Liver (tissue), 9 donors: ENCODE measurements around the gene GLT6D1. TPM values are rescaled to one million over a fixed set of nuclear protein-coding genes. Genes with fewer than 3 reads are reported as not detected.

ENCODE experiments used
- DNase-seq: peaks from one replicate; pipeline ENCODE4 v3.0.0-alpha.2; 2017; ENCODE audit warnings: low spot score
- H3K27ac ChIP-seq, 2 donors: one replicate each; pipeline ENCODE4 v1.7.0; 2013; ENCODE audit warnings: inconsistent platforms in 2 of 2, low read length in 2 of 2, control low read depth in 1 of 2, low read depth in 1 of 2, mild to moderate bottlenecking in 1 of 2
- H3K27me3 ChIP-seq, 4 donors: one replicate each; pipeline versions ENCODE4 v1.6.1 to v1.7.0; 2013; ENCODE audit warnings: low read length in 3 of 4, inconsistent platforms in 1 of 4, mild to moderate bottlenecking in 1 of 4, moderate library complexity in 1 of 4; ENCODE audit not compliant: control insufficient read depth in 4 of 4, insufficient read depth in 4 of 4
- H3K36me3 ChIP-seq, 4 donors: one replicate each; pipeline versions ENCODE4 v1.6.1 to v1.7.0; 2013; ENCODE audit warnings: low read length in 3 of 4, mild to moderate bottlenecking in 3 of 4, low read depth in 1 of 4, moderate library complexity in 1 of 4; ENCODE audit not compliant: control insufficient read depth in 4 of 4, insufficient read depth in 3 of 4
- H3K4me1 ChIP-seq, 4 donors: one replicate each; pipeline versions ENCODE4 v1.6.1 to v1.7.0; 2013; ENCODE audit warnings: low read length in 3 of 4, mild to moderate bottlenecking in 3 of 4, moderate library complexity in 1 of 4; ENCODE audit not compliant: control insufficient read depth in 4 of 4, insufficient read depth in 4 of 4
- H3K4me3 ChIP-seq, 3 donors: one replicate each; pipeline versions ENCODE4 v1.6.1 to v1.7.0; 2013; ENCODE audit warnings: low read length in 3 of 3, control low read depth in 1 of 3, low read depth in 1 of 3, mild to moderate bottlenecking in 1 of 3
- H3K9ac ChIP-seq, 2 donors: one replicate each; pipeline ENCODE4 v1.7.0; 2013; ENCODE audit warnings: low read length in 2 of 2, mild to moderate bottlenecking in 2 of 2, moderate library complexity in 2 of 2, control low read depth in 1 of 2, low read depth in 1 of 2
- H3K9me3 ChIP-seq, 4 donors: one replicate each; pipeline versions ENCODE4 v1.6.1 to v1.7.0; 2013; ENCODE audit warnings: low read length in 3 of 4; ENCODE audit not compliant: control insufficient read depth in 4 of 4
- ATF3 ChIP-seq: IDR thresholded peaks from 2 replicates; pipeline ENCODE4 v1.6.1; 2016; ENCODE audit warnings: antibody characterized with exemption
- CTCF ChIP-seq: fragments of 150-350 bp; IDR thresholded peaks from 2 replicates; pipeline ENCODE4 v1.5.1; 2017; ENCODE audit warnings: improper control_type of control experiment, low read depth, low read length; ENCODE audit not compliant: missing input control
- EGR1 ChIP-seq, 2 donors: IDR thresholded peaks; 2 replicates each; pipeline ENCODE4 v1.6.1; 2016 to 2018; ENCODE audit warnings: antibody characterized with exemption in 2 of 2, low read depth in 2 of 2
- FOXA1 ChIP-seq: IDR thresholded peaks from 2 replicates; pipeline ENCODE4 v1.6.1; 2016; ENCODE audit warnings: antibody characterized with exemption
- FOXA2 ChIP-seq: IDR thresholded peaks from 2 replicates; pipeline ENCODE4 v1.6.1; 2016; ENCODE audit warnings: antibody characterized with exemption
- GABPA ChIP-seq, 2 donors: IDR thresholded peaks in 1 of 2; conservative IDR thresholded peaks in 1 of 2; 2 replicates each; pipeline ENCODE4 v1.6.1; 2016; ENCODE audit warnings: antibody characterized with exemption in 2 of 2, mild to moderate bottlenecking in 1 of 2, moderate library complexity in 1 of 2
- HNF4A ChIP-seq, 2 donors: conservative IDR thresholded peaks; 2 replicates each; pipeline ENCODE4 v1.6.1; 2016; ENCODE audit warnings: antibody characterized with exemption in 2 of 2, mild to moderate bottlenecking in 2 of 2
- HNF4G ChIP-seq: IDR thresholded peaks from 2 replicates; pipeline ENCODE4 v1.6.1; 2016; ENCODE audit warnings: antibody characterized with exemption
- JUND ChIP-seq, 2 donors: IDR thresholded peaks; 2 replicates each; pipeline ENCODE4 v1.6.1; 2016; ENCODE audit warnings: antibody characterized with exemption in 2 of 2
- MAX ChIP-seq: IDR thresholded peaks from 2 replicates; pipeline ENCODE4 v1.6.1; 2016; ENCODE audit warnings: antibody characterized with exemption
- NR2F2 ChIP-seq: IDR thresholded peaks from 2 replicates; pipeline ENCODE4 v1.6.1; 2016; ENCODE audit warnings: antibody characterized with exemption
- RAD21 ChIP-seq, 2 donors: IDR thresholded peaks; 2 replicates each; pipeline ENCODE4 v1.6.1; 2016; ENCODE audit warnings: antibody characterized with exemption in 2 of 2, mild to moderate bottlenecking in 2 of 2
- REST ChIP-seq: IDR thresholded peaks from 2 replicates; pipeline ENCODE4 v1.6.1; 2016; ENCODE audit warnings: antibody characterized with exemption, mild to moderate bottlenecking
- RXRA ChIP-seq, 2 donors: IDR thresholded peaks; 2 replicates each; pipeline ENCODE4 v1.6.1; 2017 to 2018; ENCODE audit warnings: antibody characterized with exemption in 2 of 2, mild to moderate bottlenecking in 1 of 2
- SP1 ChIP-seq: IDR thresholded peaks from 2 replicates; pipeline ENCODE4 v1.6.1; 2018; ENCODE audit warnings: antibody characterized with exemption, mild to moderate bottlenecking
- TAF1 ChIP-seq: conservative IDR thresholded peaks from 2 replicates; pipeline ENCODE4 v1.6.1; 2016; ENCODE audit warnings: antibody characterized with exemption, mild to moderate bottlenecking
- YY1 ChIP-seq: IDR thresholded peaks from 2 replicates; pipeline ENCODE4 v1.6.1; 2016; ENCODE audit warnings: antibody characterized with exemption, mild to moderate bottlenecking
- ZBTB33 ChIP-seq: IDR thresholded peaks from 2 replicates; pipeline ENCODE4 v1.6.1; 2016; ENCODE audit warnings: antibody characterized with exemption
- WGBS: extraction: QIAGEN DNeasy Blood & Tissue Kit; methylation state at CpG from one replicate; pipeline ENCODE4 v1.1.7; 2013; 5-methylcytosine and 5-hydroxymethylcytosine counted together
- polyA plus RNA-seq, 2 donors: library from polyadenylated mRNA; stranded (reverse) in 1 of 2; unstranded in 1 of 2; fragments of 200-250 nt in 1 of 2; fragments of >200 nt in 1 of 2; fragmentation: Nextera tagmentation in 1 of 2; extraction: Ambion mirVana in 1 of 2; gene quantifications; one replicate each; pipeline versions ENCODE4 v1.2.1 to v1.2.3, GENCODE V29; 2013 to 2015
- total RNA-seq, 2 donors: library from RNA; depleted of rRNA; stranded (reverse); fragments of >200 nt; gene quantifications; one replicate each; pipeline ENCODE4 v1.2.3, GENCODE V29; 2014
- donor health status: healthy.
- donor health status: healthy.
- donor health status: healthy.
- donor health status: healthy.
- donor health status: healthy.

Gene GLT6D1
- total and polyA plus RNA-seq, 4 donors, result not detected

GRCh38 chr9:135617991-135618411 lies 21.3 kb downstream of the GLT6D1 start:
- Histone ChIP-seq H3K4me1 (no peaks in the 10 kb centered on the region), H3K9me3 (no peaks in the 10 kb centered on the region), H3K27ac (no peak overlapping the region), H3K36me3 (no peaks in the 10 kb centered on the region), H3K9ac (no peak overlapping the region), H3K4me3 (no peak overlapping the region), H3K27me3 (peaks cover 0 to 3% (median 0%) of the 10 kb centered on the region in 4 donors)
- DNase-seq, result no peak
- TF ChIP-seq CTCF, result no peak
- TF ChIP-seq MAX, result no peak
- TF ChIP-seq FOXA2, result no peak
- TF ChIP-seq HNF4G, result no peak
- TF ChIP-seq HNF4A (conservative IDR thresholded peaks at IDR 0.05), result no peak
- no peak for TF ChIP-seq YY1
- no peak for TF ChIP-seq NR2F2
- no peak for TF ChIP-seq EGR1 (IDR thresholded peaks at IDR 0.05; ENCODE audit: low read depth in 2 of 2)
- TF ChIP-seq RAD21 (IDR thresholded peaks at IDR 0.05), result no peak
- TF ChIP-seq TAF1, result no peak
- no peak for TF ChIP-seq ZBTB33
- TF ChIP-seq JUND (IDR thresholded peaks at IDR 0.05), result no peak
- TF ChIP-seq GABPA (IDR thresholded peaks at IDR 0.05 in 1 of 2, conservative IDR thresholded peaks at IDR 0.05 in 1 of 2), result no peak
- WGBS, result 78% methylated on average over 13 of the region's 13 CpGs

- H3K9ac ChIP-seq, result no peak overlapping the region
- no peak overlapping the region for H3K4me3 ChIP-seq
- H3K27me3 ChIP-seq, result peaks cover 0 to 3% (median 0%) of the 10 kb centered on the region in 4 donors
- 77% methylated on average over 13 of the region's 13 CpGs for WGBS
- H3K27ac ChIP-seq, result no peak overlapping the region
- no peaks in the 10 kb centered on the region for H3K4me1 ChIP-seq
- no peaks in the 10 kb centered on the region for H3K36me3 ChIP-seq
- TF ChIP-seq FOXA2 (no peak), RAD21 (IDR thresholded peaks at IDR 0.05) (no peak), JUND (IDR thresholded peaks at IDR 0.05) (no peak), ATF3 (no peak), RXRA (IDR thresholded peaks at IDR 0.05) (no peak), EGR1 (IDR thresholded peaks at IDR 0.05; ENCODE audit: low read depth in 2 of 2) (no peak), FOXA1 (no peak), HNF4G (no peak), REST (no peak), SP1 (no peak), YY1 (no peak), ZBTB33 (no peak), CTCF (no peak), NR2F2 (no peak), MAX (no peak), TAF1 (no peak), HNF4A (conservative IDR thresholded peaks at IDR 0.05) (no peak), GABPA (IDR thresholded peaks at IDR 0.05 in 1 of 2, conservative IDR thresholded peaks at IDR 0.05 in 1 of 2) (no peak)
- no peaks in the 10 kb centered on the region for H3K9me3 ChIP-seq
- no peak for DNase-seq
Observed at GRCh38 chr9:135617538-135617900, 21.8 kb downstream of the GLT6D1 start.
